H9 (cell line): ENCODE measurements around the gene FSTL1. TPM values are rescaled to one million over a fixed set of nuclear protein-coding genes. Genes with fewer than 3 reads are reported as not detected.

Experiments
- DNase-seq: peaks from one replicate; pipeline ENCODE4 v3.0.0-alpha.2; 2017
- H2AFZ ChIP-seq: one replicate; pipeline ENCODE4 v1.6.1; 2013; ENCODE audit warnings: mild to moderate bottlenecking, low read length, control low read depth, moderate library complexity
- H2AK5ac ChIP-seq: 2 replicates; pipeline ENCODE4 v1.6.1; 2013; ENCODE audit warnings: low read length, control low read depth, mixed read lengths; ENCODE audit not compliant: insufficient read length
- H2BK120ac ChIP-seq: one replicate; pipeline ENCODE4 v1.6.1; 2013; ENCODE audit warnings: low read depth, mild to moderate bottlenecking, low read length, control low read depth, inconsistent platforms; ENCODE audit not compliant: poor library complexity, severe bottlenecking
- H2BK12ac ChIP-seq: 2 replicates; pipeline ENCODE4 v1.6.1; 2013; ENCODE audit warnings: low read length, control low read depth, mixed read lengths, low read depth; ENCODE audit not compliant: insufficient read length
- H2BK15ac ChIP-seq: 2 replicates; pipeline ENCODE4 v1.6.1; 2013; ENCODE audit warnings: low read depth, low read length, control low read depth
- H2BK20ac ChIP-seq: one replicate; pipeline ENCODE4 v1.6.1; 2013; ENCODE audit warnings: low read depth, mild to moderate bottlenecking, low read length, control low read depth, inconsistent platforms; ENCODE audit not compliant: poor library complexity, severe bottlenecking
- H2BK5ac ChIP-seq: 2 replicates; pipeline ENCODE4 v1.6.1; 2013; ENCODE audit warnings: low read length, control low read depth, mixed read lengths; ENCODE audit not compliant: insufficient read length
- H3K14ac ChIP-seq: 2 replicates; pipeline ENCODE4 v1.6.1; 2013; ENCODE audit warnings: low read length, control low read depth; ENCODE audit not compliant: insufficient read depth
- H3K18ac ChIP-seq: 2 replicates; pipeline ENCODE4 v1.6.1; 2013; ENCODE audit warnings: low read depth, mild to moderate bottlenecking, mixed read lengths, low read length, control low read depth; ENCODE audit not compliant: insufficient read length
- H3K23ac ChIP-seq: 2 replicates; pipeline ENCODE4 v1.6.1; 2013; ENCODE audit warnings: low read length, control low read depth, mixed read lengths, low read depth; ENCODE audit not compliant: insufficient read length
- H3K23me2 ChIP-seq: 2 replicates; pipeline ENCODE4 v1.6.1; 2013; ENCODE audit warnings: low read depth, mild to moderate bottlenecking, mixed read lengths, low read length, control low read depth; ENCODE audit not compliant: insufficient read length, poor library complexity, severe bottlenecking
- H3K27ac ChIP-seq: 2 replicates; pipeline ENCODE4 v1.5.1; 2013; ENCODE audit warnings: low read length, control low read depth, mixed read lengths, low read depth; ENCODE audit not compliant: insufficient read length
- H3K27me3 ChIP-seq: 2 replicates; pipeline ENCODE4 v1.6.1; 2013; ENCODE audit warnings: low read length, control low read depth, inconsistent platforms; ENCODE audit not compliant: insufficient read depth
- H3K4ac ChIP-seq: 2 replicates; pipeline ENCODE4 v1.6.1; 2013; ENCODE audit warnings: low read depth, mild to moderate bottlenecking, control low read depth, inconsistent platforms, low read length, moderate library complexity
- H3K4me1 ChIP-seq: 2 replicates; pipeline ENCODE4 v1.6.1; 2013; ENCODE audit warnings: low read length, control low read depth, inconsistent platforms; ENCODE audit not compliant: insufficient read depth
- H3K4me2 ChIP-seq: 2 replicates; pipeline ENCODE4 v1.6.1; 2013; ENCODE audit warnings: low read length, control low read depth, mixed read lengths; ENCODE audit not compliant: insufficient read length, insufficient read depth
- H3K56ac ChIP-seq: 2 replicates; pipeline ENCODE4 v1.6.1; 2013; ENCODE audit warnings: low read depth, mild to moderate bottlenecking, mixed read lengths, low read length, control low read depth; ENCODE audit not compliant: insufficient read length
- H3K79me1 ChIP-seq: 2 replicates; pipeline ENCODE4 v1.6.1; 2013; ENCODE audit warnings: low read depth, mild to moderate bottlenecking, moderate library complexity, low read length, control low read depth, inconsistent platforms; ENCODE audit not compliant: insufficient read depth, poor library complexity, severe bottlenecking
- H3K79me2 ChIP-seq: 2 replicates; pipeline ENCODE4 v1.6.1; 2013; ENCODE audit warnings: low read length, control low read depth, inconsistent platforms; ENCODE audit not compliant: insufficient read depth
- H3K9ac ChIP-seq: 2 replicates; pipeline ENCODE4 v1.6.1; 2013; ENCODE audit warnings: low read length, control low read depth, mixed read lengths; ENCODE audit not compliant: insufficient read length; ENCODE audit errors: extremely low read depth
- H3K9me3 ChIP-seq: one replicate; pipeline ENCODE4 v1.6.1; 2013; ENCODE audit warnings: low read depth, low read length, inconsistent platforms; ENCODE audit not compliant: control insufficient read depth
- H3T11ph ChIP-seq: one replicate; pipeline ENCODE4 v1.6.1; 2013; ENCODE audit warnings: mild to moderate bottlenecking, low read length, control low read depth, inconsistent platforms
- H4K20me1 ChIP-seq: one replicate; pipeline ENCODE4 v1.6.1; 2013; ENCODE audit not compliant: control insufficient read depth, insufficient read length, insufficient read depth
- H4K5ac ChIP-seq: 2 replicates; pipeline ENCODE4 v1.6.1; 2013; ENCODE audit warnings: low read depth, mild to moderate bottlenecking, mixed read lengths, low read length, control low read depth; ENCODE audit not compliant: insufficient read length
- H4K8ac ChIP-seq: replicated peaks from 2 replicates; pipeline ENCODE4 v1.6.1; 2013; ENCODE audit warnings: low read length, control low read depth, mixed read lengths, low read depth; ENCODE audit not compliant: insufficient read length
- H4K91ac ChIP-seq: 2 replicates; pipeline ENCODE4 v1.6.1; 2013; ENCODE audit warnings: low read depth, mild to moderate bottlenecking, moderate library complexity, mixed read lengths, low read length, control low read depth; ENCODE audit not compliant: insufficient read length
- H3K27ac Mint-ChIP-seq, 3 experiments: 2 replicates in 2 of 3; 3 replicates in 1 of 3; pipeline ENCODE4 v1.8.0; 2020 to 2021; ENCODE audit warnings: mixed read lengths in 3 of 3, mild to moderate bottlenecking in 1 of 3, moderate library complexity in 1 of 3
- H3K27me3 Mint-ChIP-seq: 2 replicates; pipeline ENCODE4 v1.8.0; 2021; ENCODE audit warnings: low read depth, mild to moderate bottlenecking, moderate library complexity, mixed read lengths
- H3K36me3 Mint-ChIP-seq, 3 experiments: 2 replicates in 2 of 3; 3 replicates in 1 of 3; pipeline ENCODE4 v1.8.0; 2020 to 2021; ENCODE audit warnings: low read depth in 3 of 3, mixed read lengths in 3 of 3; ENCODE audit not compliant: insufficient read depth in 1 of 3
- H3K4me1 Mint-ChIP-seq, 2 experiments: 2 replicates each; pipeline ENCODE4 v1.8.0; 2020; ENCODE audit warnings: mixed read lengths in 2 of 2
- H3K4me3 Mint-ChIP-seq, 2 experiments: 2 replicates in 1 of 2; 3 replicates in 1 of 2; pipeline ENCODE4 v1.8.0; 2020 to 2021; ENCODE audit warnings: mild to moderate bottlenecking in 2 of 2, mixed read lengths in 2 of 2, moderate library complexity in 1 of 2
- H3K9me3 Mint-ChIP-seq, 2 experiments: 2 replicates in 1 of 2; 3 replicates in 1 of 2; pipeline ENCODE4 v1.8.0; 2020; ENCODE audit warnings: mild to moderate bottlenecking in 2 of 2, mixed read lengths in 2 of 2, moderate library complexity in 1 of 2
- WGBS: extraction: QIAGEN DNeasy Blood & Tissue Kit; methylation state at CpG from one replicate; pipeline ENCODE4 v1.1.7; 2013; ENCODE audit warnings: missing lambda C conversion rate, low lambda C conversion rate, mixed read lengths; ENCODE audit not compliant: insufficient read length; ENCODE audit errors: extremely low coverage; 5-methylcytosine and 5-hydroxymethylcytosine counted together
- total RNA-seq: library from RNA; stranded (reverse); gene quantifications from 2 replicates; pipeline ENCODE4 v1.2.1, GENCODE V29; 2021
- TF ChIP-seq, protein P1 (sequence below): fragments of 200-600 bp; sonication (generic); conservative IDR thresholded peaks from 3 replicates; pipeline ENCODE4 v1.8.0; 2021; ENCODE audit warnings: antibody characterized with exemption, mild to moderate bottlenecking

FSTL1 gene
- total RNA-seq, 1 experiment from 2014 or later, result 326 TPM

DNA sequence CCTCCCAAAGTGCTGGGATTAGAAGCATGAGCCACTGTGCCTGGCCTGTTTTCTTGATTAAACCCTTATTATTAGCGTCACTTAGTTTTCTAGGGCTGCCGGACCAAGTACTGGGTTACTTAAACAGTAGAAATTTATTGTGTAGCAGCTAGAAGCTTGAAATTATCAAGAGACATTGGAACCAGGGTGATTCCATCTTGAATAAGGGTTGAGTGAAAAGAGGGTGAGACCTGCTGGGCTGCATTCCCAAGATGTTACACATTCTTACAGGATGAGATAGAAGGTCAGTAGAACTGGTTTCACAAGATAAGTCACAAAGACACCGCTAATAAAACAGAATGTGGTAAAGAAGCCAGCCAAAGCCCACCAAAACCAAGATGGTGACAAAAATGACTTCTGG is 18.6 kb upstream of the FSTL1 start:
- Histone ChIP-seq H4K20me1 (no peaks in the 10 kb centered on the region), H2AFZ (no peak overlapping the region), H2BK15ac (no peak overlapping the region), H3K4me1 (peaks cover 17% of the 10 kb centered on the region), H4K91ac (peak overlapping the region; percentile 74), H3K4me2 (peak overlapping the region; percentile 22), H4K8ac (no peak overlapping the region), H3T11ph (peak overlapping the region; percentile 98), H3K4ac (peak overlapping the region; percentile 96), H3K79me2 (no peaks in the 10 kb centered on the region), H3K18ac (peak overlapping the region; percentile 96), H2BK5ac (peak overlapping the region; percentile 97), H3K14ac (peak overlapping the region; percentile 96; the same call in 1 of the 2 replicates), H2BK120ac (peak overlapping the region; percentile 98), H2AK5ac (peak overlapping the region; percentile 95), H3K56ac (peak overlapping the region; percentile 35), H4K5ac (peak overlapping the region; percentile 94), H2BK20ac (peak overlapping the region; percentile 98), H2BK12ac (peak overlapping the region; percentile 96), H3K9me3 (no peaks in the 10 kb centered on the region), H3K27me3 (no peaks in the 10 kb centered on the region), H3K27ac (peak overlapping the region; percentile 79), H3K23me2 (no peaks in the 10 kb centered on the region), H3K79me1 (no peaks in the 10 kb centered on the region), H3K23ac (no peak overlapping the region), H3K9ac (no peak overlapping the region)
- Mint-ChIP-seq H3K4me1 (peaks cover 49 to 54% of the 10 kb centered on the region in 2 experiments), H3K4me3 (no peak overlapping the region), H3K27ac (peak overlapping the region; percentile 19 to 34 (median 25); a peak in 3 of 7 replicates), H3K36me3 (peaks cover 2 to 19% (median 4%) of the 10 kb centered on the region in 3 experiments; a peak in 5 of 7 replicates), H3K27me3 (no peaks in the 10 kb centered on the region), H3K9me3 (peaks cover 7 to 12% of the 10 kb centered on the region in 2 experiments)
- no CpG with 5 or more reads among the region's 3 CpGs for WGBS
- peak; percentile 70 for DNase-seq
- TF ChIP-seq, protein P1, sequence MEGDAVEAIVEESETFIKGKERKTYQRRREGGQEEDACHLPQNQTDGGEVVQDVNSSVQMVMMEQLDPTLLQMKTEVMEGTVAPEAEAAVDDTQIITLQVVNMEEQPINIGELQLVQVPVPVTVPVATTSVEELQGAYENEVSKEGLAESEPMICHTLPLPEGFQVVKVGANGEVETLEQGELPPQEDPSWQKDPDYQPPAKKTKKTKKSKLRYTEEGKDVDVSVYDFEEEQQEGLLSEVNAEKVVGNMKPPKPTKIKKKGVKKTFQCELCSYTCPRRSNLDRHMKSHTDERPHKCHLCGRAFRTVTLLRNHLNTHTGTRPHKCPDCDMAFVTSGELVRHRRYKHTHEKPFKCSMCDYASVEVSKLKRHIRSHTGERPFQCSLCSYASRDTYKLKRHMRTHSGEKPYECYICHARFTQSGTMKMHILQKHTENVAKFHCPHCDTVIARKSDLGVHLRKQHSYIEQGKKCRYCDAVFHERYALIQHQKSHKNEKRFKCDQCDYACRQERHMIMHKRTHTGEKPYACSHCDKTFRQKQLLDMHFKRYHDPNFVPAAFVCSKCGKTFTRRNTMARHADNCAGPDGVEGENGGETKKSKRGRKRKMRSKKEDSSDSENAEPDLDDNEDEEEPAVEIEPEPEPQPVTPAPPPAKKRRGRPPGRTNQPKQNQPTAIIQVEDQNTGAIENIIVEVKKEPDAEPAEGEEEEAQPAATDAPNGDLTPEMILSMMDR, result no peak
